ENCODE data around the gene SYCP1.

Gene SYCP1

DNA sequence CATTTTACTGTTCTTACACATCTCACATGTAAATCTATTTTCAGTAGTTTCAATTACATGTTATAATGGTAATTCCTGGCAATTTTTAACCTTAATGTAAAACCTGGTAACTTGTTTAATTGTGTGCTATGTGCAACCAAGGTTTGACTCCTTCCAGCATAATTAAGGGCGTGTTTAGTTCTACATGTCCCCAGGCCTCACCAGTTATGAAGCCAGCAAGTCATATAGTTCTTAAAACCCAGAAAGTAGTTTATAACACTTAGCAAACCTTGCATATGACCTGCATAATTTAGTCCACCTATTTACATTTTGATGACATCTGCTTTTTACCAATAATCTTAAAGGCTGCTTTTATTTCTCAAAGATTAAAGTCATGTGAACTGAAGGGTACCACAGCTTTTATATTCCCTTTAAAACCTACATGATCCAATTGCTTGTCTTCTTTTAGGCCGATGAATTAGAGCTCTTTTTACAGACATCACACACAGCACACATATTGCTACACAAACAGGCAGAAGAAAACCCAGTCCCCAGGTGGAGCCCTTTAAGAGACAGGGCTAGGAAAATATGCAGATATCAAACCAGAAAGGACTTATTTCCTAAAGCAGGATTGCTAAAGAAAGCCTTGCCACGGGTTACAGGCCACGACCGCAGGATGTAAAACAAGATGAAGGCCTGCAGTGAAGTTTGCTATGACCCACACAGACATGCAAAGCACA is 23.2 kb upstream of the SYCP1 start:
- H3K27me3 Mint-ChIP-seq (ENCODE audit: low read depth): peaks cover 4% of the 10 kb centered on the region
- no peaks in the 10 kb centered on the region for H3K4me1 Mint-ChIP-seq
- TF ChIP-seq, protein P1, sequence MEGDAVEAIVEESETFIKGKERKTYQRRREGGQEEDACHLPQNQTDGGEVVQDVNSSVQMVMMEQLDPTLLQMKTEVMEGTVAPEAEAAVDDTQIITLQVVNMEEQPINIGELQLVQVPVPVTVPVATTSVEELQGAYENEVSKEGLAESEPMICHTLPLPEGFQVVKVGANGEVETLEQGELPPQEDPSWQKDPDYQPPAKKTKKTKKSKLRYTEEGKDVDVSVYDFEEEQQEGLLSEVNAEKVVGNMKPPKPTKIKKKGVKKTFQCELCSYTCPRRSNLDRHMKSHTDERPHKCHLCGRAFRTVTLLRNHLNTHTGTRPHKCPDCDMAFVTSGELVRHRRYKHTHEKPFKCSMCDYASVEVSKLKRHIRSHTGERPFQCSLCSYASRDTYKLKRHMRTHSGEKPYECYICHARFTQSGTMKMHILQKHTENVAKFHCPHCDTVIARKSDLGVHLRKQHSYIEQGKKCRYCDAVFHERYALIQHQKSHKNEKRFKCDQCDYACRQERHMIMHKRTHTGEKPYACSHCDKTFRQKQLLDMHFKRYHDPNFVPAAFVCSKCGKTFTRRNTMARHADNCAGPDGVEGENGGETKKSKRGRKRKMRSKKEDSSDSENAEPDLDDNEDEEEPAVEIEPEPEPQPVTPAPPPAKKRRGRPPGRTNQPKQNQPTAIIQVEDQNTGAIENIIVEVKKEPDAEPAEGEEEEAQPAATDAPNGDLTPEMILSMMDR (IDR thresholded peaks at IDR 0.05; ENCODE audit: unreplicated experiment in 3 of 3): no peak
- H3K36me3 Mint-ChIP-seq (ENCODE audit: low read depth): no peaks in the 10 kb centered on the region
- no peak overlapping the region for H3K4me3 Mint-ChIP-seq
- no peaks in the 10 kb centered on the region for H3K9me3 Mint-ChIP-seq
- peak overlapping the region in 1 of 3 experiments; percentile 13 for H3K27ac Mint-ChIP-seq

DNA sequence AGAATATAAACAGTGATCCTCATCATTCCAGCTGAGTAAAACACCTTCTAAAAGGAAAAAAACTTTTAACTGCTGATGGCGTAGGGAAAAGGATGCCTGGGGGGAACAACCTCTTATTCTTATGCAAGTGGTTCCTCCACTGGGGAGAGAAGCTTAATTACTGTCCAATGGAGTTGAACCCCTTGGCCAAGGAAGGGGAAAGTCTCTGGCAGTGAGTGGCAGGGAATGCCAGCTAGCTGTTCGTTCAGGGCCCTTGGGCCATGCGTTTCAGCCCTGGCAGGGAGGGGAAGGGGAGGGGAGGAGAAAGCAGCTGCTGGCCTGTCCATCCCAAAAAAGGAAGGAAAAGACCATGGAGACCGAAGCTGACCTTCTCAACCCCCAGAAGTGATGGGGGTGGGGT is 22.6 kb upstream of the SYCP1 start:
- TF ChIP-seq, protein P1 (IDR thresholded peaks at IDR 0.05; ENCODE audit: unreplicated experiment in 3 of 3): no peak
- Mint-ChIP-seq H3K27ac (no peak overlapping the region), H3K36me3 (ENCODE audit: low read depth) (no peaks in the 10 kb centered on the region), H3K9me3 (no peaks in the 10 kb centered on the region), H3K27me3 (ENCODE audit: low read depth) (peaks cover 4% of the 10 kb centered on the region), H3K4me1 (no peaks in the 10 kb centered on the region), H3K4me3 (no peak overlapping the region)

DNA sequence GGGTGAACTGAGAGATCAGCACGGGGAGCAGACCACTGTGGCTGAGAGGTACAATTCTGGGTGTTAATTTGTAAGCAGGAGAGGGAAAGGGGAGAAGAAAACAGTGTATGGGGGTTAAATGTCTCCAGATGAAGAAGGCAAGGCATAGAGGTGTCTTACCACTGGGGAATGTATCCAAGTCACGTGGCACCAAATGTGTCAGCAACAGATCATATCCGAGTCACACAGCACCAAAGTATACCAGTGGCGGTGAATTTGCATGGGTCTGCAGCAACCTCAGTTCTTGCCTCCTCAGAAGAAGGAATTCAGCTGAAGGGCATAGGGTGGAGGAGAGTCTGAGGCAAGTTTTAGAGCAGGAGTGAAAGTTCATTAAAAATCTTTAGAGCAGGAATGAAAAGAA is 21.2 kb upstream of the SYCP1 start:
- H3K9me3 Mint-ChIP-seq: no peaks in the 10 kb centered on the region
- TF ChIP-seq, protein P1 (IDR thresholded peaks at IDR 0.05; ENCODE audit: unreplicated experiment in 3 of 3): no peak
- no peak overlapping the region for H3K27ac Mint-ChIP-seq
- H3K4me1 Mint-ChIP-seq: no peaks in the 10 kb centered on the region
- no peaks in the 10 kb centered on the region for H3K36me3 Mint-ChIP-seq (ENCODE audit: low read depth)
- H3K27me3 Mint-ChIP-seq (ENCODE audit: low read depth): no peaks in the 10 kb centered on the region
- H3K4me3 Mint-ChIP-seq: no peak overlapping the region

DNA sequence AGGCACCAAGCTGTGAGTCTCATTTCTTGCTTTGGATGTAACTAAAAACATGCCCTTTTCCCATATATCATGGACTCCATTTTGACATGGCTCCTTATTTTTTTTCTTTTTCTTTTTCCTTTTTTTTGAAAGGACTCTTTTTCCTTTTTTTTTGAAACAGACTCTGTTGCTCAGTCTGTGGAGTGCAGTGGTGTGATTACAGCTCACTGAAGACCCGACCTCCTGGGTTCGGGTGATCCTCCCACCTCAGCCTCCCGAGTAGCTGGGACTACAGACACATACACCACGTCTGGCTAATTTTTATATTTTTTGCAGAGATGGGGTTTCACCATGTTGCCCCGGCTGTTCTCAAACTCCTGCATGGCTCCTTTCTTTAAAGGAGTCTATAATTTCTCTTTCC is 10.4 kb upstream of the SYCP1 start:
- H3K27me3 Mint-ChIP-seq (ENCODE audit: low read depth): no peaks in the 10 kb centered on the region
- H3K4me3 Mint-ChIP-seq: no peak overlapping the region
- H3K4me1 Mint-ChIP-seq: no peaks in the 10 kb centered on the region
- no peak overlapping the region for H3K27ac Mint-ChIP-seq
- no peaks in the 10 kb centered on the region for H3K36me3 Mint-ChIP-seq (ENCODE audit: low read depth)
- no peaks in the 10 kb centered on the region for H3K9me3 Mint-ChIP-seq
- TF ChIP-seq, protein P1 (IDR thresholded peaks at IDR 0.05; ENCODE audit: unreplicated experiment in 3 of 3): no peak

DNA sequence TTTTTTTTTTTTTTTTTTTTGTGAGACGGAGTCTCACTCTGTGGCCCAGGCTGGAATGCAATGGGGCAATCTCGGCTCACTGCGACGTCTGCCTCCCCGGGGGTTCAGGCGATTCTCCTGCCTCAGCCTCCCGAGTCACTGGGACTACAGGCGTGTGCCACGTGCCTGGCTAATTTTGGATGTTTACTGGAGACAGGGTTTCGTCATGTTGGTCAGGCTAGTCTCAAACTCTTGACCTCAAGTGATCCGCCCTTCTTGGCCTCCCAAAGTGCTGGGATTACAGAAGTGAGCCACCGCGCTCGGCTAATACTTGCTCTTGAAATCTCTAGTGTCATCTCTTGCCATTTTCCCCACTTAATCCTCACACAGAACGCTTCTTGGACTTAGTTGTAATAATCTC is 1.1 kb upstream of the SYCP1 start:
- Mint-ChIP-seq H3K36me3 (ENCODE audit: low read depth) (no peaks in the 10 kb centered on the region), H3K4me3 (no peak overlapping the region), H3K9me3 (no peaks in the 10 kb centered on the region), H3K27ac (no peak overlapping the region), H3K27me3 (ENCODE audit: low read depth) (peaks cover 9% of the 10 kb centered on the region), H3K4me1 (no peaks in the 10 kb centered on the region)
- TF ChIP-seq, protein P1 (IDR thresholded peaks at IDR 0.05; ENCODE audit: unreplicated experiment in 3 of 3): no peak

DNA sequence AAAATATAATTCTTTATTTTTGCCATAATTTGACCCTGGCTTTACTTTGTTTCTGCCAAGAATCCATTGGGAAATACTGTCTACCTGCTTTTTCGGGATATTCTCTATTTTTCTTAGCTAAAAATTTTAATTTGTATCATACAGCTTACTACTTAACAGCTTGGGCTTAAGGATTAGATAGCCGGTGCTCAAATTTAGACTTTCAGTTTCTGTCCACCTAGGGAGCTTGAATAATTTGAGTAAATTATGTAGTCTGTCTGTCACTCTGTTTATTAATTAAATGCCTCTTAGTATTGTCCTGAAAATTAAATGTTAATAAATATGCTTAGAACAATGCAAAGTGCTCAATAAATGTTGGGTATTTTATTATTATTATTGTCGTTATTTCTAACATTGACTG is 6.7 kb downstream of the SYCP1 start:
- no peaks in the 10 kb centered on the region for H3K36me3 Mint-ChIP-seq (ENCODE audit: low read depth)
- no peak overlapping the region for H3K27ac Mint-ChIP-seq
- TF ChIP-seq, protein P1 (IDR thresholded peaks at IDR 0.05; ENCODE audit: unreplicated experiment in 3 of 3): no peak
- H3K4me3 Mint-ChIP-seq: no peak overlapping the region
- peaks cover 3% of the 10 kb centered on the region for H3K27me3 Mint-ChIP-seq (ENCODE audit: low read depth)
- no peaks in the 10 kb centered on the region for H3K4me1 Mint-ChIP-seq
- H3K9me3 Mint-ChIP-seq: no peaks in the 10 kb centered on the region

Measured in nephron (organoid).